GM21423 (cell line): ENCODE results near the gene GOLT1B.
"Not testable (repeated sequence)": the region's sequence is repeated elsewhere in the genome, so short reads cannot be mapped to it uniquely, and the experiment has no call there.

Experiments used
- ATAC-seq: cut with Tn5 transposase; IDR thresholded peaks from one replicate; pipeline ENCODE4 v1.9.1; 2021; ENCODE audit warnings: mild to moderate bottlenecking, moderate library complexity; ENCODE audit not compliant: unreplicated experiment

The GOLT1B gene, protein sequence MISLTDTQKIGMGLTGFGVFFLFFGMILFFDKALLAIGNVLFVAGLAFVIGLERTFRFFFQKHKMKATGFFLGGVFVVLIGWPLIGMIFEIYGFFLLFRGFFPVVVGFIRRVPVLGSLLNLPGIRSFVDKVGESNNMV

DNA sequence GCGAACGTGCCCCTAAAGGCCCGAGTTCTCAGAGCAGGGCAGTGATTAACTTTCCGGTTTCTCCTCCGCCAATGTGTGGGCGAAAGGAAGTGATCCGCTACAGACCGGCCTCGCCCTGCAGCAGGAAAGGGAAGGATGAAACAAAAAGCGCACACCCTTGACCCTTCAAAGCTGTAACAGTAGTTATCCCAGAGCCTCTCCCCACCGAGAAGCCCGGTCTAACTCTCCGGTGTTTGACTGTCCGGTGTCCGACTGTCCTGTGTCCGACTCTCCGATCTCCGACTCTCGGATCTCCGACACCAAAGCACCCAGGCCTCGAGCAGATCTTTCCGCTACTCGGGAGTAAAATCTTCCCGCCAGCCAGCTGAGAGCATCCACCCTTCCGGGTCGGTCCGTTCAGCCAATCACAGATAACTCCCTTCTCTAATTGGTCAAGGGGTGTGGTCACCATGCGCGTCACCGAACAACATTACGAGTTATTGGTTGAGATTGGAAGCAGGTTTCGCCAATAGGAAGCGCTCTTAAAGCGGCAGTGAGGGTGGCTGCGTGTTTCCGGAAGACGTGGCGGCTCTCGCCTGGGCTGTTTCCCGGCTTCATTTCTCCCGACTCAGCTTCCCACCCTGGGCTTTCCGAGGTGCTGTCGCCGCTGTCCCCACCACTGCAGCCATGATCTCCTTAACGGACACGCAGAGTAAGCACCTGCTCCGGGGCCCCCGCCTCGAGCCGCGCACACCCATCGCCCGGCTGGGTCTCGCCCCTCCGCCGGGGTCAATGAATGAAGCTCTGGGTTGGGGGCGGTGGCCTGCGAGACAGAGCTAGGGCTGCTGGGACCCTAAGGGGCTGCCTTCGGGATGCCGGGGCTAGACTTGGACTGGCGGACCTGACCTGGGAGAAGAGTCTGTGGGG lies at the start of gene GOLT1B, which contains the start of gene RECQL:
GOLT1B (plus strand) TSS at position 532 of the 906 bp plus-strand sequence; CDS start at position 667, 135 bp downstream.
RECQL (minus strand) TSS at position 378 of the 906 bp plus-strand sequence. CDS start 2,065 bp downstream, outside the sequence.
- peak; percentile 98 for ATAC-seq

DNA sequence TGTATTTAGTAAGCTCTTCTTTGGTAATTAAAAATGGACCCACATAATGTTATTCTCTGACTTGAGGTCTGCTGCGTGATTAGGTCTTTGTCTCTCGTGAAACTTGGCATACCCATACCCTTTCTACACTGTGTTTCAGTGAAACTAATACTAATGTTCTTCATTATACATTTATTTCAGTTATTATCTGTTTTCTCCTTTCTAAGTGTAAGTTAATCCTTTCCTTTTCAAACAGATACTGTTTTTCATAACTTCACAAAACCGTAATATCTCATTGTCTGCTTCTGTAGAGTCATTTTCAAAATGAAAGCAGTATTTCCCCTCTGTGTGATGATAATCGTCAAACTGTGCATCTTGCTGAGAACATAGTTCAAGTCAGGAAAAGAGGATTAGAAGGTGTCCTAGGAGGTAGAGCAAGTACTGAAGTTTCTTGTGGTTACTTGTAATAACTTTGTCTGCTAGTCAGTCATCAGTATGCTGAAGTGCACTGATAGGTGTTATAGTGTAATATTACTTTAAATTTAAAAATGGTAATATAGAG lies 48.2 kb upstream of the GOLT1B start:
- no peak for ATAC-seq

DNA sequence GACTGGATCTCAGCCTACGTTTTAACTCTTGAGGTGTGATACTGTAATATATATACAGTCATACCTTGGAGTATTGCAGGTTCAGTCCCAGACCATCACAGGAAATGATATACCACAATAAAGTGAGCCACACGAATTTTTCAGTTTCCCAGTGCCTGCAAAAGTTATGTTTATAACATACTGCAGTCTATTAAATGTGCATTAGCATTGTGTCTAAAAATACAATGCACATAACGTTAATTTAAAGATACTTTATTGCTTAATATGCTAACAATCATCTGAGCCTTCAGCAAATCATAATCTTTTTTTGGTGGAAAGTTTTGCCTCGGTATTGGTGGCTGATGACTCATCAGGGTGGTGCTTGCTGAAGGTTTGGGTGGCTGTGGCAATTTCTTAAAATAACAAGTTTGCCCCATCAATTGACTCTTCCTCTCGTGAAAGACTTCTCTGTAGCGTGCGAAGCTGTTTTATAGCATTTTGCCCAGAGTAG lies 45.3 kb upstream of the GOLT1B start:
- no peak for ATAC-seq

DNA sequence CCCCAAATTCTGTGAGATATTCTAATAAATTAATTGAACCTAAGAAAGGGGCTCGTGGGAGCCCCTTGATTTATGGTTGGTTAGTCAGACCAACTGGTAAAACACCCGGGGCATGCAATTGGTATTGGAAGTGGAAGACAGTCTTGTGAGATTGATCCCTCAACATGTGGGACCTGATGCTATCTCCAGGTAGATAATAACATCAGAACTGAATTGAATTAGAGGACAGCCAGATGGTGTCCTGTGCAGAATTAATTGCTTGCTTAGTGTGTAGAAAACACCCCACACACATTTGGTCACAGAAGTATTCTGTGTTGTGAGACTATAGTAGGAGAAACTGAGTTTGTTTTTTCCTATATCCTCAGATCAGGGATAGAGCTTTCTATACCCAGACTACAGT lies 42.1 kb upstream of the GOLT1B start:
- no peak for ATAC-seq

DNA sequence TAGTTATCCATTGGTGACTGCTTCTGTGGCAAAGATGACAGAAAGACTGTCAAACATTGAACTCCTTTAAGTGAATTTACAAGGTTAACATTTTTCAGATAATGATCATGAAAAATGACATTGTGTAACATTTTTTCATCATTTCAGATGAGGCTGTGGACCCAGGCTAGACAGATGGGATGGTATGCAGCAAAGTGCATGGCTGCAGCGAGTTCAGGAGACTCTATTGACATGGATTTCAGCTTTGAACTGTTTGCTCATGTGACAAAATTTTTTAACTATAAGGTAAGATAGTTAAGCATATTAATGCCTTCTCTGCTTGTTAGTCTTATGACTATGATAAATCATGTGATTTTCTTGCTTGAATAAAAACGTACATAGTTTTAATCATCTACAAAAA lies 34.3 kb upstream of the GOLT1B start:
- not testable (repeated sequence) for ATAC-seq

DNA sequence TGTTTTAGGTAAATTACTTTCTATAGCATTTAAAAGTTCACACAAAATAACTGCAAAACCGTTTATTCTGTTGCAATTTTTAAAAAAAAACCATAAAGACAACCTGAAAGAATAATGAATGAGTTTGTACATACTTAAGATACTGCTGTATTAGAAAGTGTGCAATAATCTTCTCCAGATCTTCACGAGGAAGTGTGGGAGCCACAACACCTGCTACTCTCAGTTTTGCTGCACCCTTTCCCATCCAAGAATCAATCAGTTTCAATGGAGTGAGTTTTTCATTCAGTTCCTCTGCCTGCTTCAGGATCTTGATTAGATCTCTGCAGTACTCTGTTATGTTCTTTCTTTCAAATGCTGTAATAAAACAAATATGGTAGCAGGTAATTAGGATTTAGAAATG lies 30.3 kb upstream of the GOLT1B start:
- no peak for ATAC-seq

DNA sequence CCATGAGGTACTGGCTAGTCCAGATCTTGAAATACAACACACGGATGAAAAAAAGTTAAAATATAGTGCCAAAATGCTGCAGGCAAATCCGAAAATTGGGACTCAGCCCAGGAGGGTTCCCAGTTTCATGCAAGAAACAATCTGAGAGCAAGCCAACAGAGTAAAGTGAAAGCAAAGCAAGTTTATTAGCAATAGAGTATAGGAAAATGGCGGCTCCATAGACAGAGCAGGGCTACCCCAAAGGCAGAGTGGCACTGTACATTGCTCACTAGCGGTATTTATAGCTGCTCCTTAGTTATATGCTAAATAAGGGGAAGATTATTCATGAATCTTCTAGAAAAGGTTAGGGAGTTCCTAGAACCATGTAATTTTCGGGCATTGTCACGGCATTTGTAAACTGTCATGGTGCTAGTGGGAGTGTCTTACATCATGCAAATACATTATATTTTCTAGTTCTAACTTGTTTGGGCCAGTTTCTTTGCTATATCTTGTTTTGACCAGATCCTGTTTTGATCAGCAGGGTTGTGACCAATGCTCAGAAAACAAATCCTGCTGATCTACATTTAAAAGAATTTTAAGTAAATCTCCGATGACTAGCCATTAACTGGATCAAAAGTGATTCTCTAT lies 29.3 kb upstream of the GOLT1B start:
- no peak for ATAC-seq

DNA sequence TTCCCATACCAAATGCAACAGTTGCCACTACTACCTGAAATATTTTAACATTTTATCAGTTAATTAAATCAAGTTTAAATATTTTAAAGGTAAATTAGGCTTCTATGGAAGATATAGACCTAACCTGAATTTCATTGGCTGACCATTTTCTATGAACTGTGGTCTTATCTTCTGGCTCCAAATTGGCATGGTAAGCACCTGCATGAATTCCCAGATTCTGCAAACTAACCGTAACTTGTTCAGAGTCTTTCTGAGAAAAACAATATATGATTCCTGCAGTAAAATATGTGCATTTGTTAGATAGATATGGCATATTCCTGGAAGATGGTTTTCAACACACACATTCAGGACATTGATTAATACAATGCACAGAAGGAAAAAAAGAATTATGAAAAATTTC lies 26.0 kb upstream of the GOLT1B start:
- ATAC-seq, result no peak

DNA sequence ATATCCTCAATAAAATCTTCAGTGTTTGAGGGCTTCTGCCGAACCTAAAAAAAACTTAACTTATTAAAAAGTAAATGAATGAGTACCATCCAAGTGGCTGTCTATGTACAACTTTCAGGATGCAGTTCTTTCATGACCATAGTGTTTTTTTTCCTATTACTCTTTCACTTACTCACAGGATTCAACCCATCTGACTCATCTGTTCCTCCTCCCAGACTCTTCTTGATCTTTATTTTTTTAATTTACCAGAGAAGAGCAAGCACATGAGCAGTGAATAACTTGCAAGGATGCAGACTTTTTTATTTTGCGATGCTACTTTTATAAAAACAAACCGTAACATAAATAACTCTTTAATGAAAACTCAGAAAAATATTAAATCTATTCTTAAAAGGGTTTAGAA lies 24.6 kb upstream of the GOLT1B start:
- ATAC-seq, result no peak

DNA sequence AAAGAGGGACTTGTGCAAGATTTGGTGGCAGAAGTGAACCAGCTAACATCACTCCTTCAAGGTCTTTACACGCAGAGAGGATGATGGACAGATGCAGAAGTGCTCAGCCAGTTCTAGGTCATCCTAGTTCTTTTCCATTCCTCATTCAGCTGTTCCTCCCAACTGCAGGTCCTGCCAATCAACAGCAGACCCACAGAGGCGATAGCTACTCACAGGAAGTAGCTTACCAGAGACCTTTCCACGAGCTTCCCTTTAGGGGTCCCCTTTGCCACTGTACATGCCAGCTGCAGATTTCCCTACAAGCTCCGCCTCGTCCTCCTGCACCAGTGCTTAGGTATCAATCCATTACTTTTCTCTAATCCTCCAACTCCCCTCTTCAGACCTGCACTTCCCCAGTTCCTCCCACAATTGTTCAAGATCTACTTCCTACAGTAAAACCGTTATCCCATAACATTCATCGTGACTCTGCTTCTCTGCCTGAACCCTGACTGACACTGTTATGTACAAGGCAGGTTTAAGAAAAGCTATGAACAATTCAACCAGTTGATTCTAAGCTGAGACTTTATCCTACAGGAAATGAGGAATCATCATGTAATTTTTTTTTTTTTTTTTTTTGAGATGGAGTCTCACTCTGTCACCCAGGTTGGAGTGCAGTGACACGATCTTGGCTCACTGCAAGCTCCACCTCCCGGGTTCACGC lies 22.7 kb upstream of the GOLT1B start:
- no peak for ATAC-seq

DNA sequence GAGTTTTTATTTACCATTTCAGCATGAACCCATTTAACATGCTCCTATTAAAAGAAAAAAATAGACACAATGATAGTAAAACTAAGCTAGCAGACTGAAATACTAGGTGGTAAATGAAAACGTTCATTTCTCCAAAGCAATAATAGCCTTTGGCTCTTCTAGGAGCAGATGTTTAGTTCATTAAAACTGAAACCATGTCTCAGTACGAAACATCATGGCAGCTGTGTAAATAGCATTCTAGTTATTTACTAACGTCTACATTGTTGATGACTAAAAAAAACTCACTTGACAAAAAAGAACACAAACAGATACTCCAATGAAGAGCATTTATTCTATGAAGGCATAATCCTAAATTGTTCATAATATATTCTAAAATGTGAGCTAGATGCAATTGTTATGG lies 18.1 kb upstream of the GOLT1B start:
- no peak for ATAC-seq

DNA sequence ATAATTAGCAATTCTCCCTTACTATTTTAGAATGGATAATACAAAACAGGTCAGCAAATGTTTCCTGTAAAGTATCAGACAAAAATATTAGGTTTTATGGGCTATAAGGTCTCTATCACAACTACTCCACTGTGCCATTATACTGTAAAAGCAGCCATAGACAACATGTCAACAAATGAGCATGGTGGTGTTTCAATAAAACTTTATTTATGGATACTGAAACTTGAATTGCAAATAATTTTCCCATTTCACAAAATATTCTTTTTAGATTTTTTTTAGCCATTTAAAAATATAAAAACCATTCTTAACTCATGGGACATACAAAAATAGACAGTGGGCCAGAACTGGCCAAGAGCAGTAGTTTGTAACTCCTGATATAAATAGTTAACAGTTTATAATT lies 15.6 kb upstream of the GOLT1B start:
- no peak for ATAC-seq

DNA sequence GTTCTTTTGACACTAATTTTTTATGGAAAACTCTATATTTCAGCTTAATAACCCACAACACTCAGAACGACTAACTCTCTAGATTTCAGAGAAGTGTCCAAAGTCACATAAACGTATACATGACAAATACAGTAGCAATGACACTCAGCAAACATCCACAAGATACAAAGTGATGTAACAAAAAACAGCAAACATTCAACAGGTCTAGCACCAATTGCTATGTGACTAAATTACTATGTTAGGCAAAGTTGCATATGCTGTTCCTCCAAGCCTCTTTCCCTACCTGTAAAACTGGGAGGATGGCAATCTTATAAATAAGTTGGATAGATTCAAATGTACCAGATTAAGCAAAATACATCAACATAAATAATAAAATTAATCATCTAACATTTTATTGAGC lies 1.8 kb upstream of the GOLT1B start:
- no peak for ATAC-seq

DNA sequence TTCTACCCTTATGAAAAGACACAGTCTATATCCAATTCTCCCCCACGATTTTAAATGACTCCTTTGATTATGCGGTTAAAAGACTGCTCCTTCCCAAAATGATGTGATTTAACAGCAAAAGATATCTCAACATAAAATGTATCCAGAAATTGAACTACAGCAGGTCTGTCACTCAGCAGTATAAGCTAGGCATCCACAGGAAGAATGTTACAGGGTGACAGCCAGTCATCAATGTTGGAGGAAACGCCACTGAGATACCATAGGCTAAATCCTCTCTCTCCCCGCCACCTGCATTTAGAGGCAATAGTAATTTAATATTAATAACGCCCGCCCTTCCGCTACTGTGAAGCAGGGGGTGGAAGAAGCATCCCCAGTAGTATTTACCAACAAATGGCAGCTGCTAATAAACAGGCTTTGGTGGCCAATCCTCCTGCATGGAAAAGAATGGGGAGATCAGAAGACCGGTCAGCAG lies 767 bp upstream of the GOLT1B start:
- peak; percentile 0 for ATAC-seq

DNA sequence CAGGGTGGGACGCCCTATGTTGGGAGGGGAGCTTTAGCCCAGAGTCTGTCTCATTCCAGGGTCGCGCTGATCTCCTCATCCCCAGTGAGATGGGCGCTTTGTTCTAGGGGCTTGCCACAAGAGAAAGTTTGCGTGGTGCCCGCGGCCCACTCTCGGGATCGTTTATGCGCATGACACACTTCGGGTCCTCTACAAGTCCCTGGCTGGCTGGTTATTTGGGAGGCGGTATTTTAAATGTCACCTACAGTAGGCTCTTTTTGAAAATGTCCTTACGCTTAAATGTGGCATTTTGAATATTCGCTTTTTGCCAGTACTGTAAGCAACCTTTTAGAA lies 541 bp downstream of the GOLT1B start:
- ATAC-seq, result no peak

DNA sequence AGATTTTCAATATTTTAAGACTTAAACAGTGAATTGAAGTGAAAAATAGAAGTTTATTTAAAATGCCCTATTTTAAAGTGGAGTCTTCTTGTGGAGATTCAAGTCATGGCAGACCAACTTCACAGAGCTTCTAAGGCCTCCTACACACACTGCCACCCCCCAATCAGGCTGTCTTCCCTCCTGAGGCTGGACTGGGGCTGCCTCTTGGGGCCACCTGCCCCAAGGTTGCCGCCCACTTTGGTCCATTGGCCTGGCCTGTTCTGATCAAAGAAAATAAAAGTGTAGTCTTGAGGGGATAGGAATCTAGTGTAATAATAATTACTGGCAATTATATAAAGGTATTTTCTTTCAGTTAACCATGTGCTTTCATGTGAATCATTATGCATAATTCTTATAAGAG lies 1.3 kb downstream of the GOLT1B start:
- ATAC-seq, result no peak

DNA sequence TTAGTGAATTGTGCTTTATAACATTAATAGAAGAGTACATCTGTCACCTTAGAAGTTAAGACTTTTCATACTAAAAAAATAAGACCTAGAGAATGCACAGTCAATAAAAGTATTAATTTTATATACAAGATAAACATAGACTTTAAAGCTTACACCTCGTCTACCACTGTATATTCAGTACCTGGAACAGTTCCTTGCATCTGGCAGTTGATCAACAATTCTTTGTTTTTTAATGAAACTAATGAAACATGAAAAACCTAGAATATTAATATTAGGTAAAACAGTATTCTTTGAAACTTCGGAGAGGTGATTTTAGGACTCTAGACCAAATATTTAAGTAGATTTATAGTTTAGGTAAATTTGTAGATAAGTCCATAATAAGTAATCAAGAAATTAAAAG lies 4.3 kb downstream of the GOLT1B start:
- no peak for ATAC-seq

DNA sequence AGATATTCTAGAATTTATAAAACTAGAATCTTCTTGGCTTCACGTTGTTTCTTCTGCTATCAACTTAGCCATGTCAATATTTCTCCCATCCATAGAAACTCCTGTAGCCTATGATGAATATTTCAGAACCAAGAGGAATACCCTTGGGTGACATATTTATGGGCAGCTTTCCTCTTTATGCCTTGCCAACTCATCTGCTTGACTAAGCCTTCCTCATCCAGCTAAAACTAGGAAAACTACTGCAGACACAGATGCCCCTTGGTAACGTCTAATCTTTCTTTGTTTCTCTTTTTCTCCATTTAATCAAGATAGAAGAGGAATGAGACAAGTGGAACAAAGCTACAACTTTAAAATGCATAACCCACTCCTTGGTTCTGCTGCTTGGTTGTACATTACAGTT lies 6.3 kb downstream of the GOLT1B start:
- ATAC-seq, result no peak

DNA sequence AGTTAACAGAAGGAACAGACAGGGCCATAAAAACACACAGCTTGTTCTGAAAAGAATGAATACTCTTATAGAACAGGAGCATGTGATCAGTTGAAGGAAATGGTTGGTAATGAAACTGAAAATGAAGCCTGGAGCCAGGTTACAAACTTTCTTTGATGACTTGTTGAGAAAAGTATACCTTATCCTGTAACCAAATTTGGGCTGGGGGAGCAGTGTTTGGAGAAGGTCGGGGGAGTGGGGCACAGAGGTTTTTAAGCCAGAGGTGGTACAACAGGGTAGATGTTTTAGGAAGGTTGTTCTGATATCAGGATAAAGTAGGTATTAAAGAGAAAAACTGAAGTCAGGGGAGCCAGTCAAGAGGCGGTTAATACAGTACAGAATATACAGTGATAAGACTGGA lies 8.2 kb downstream of the GOLT1B start:
- ATAC-seq, result peak; percentile 98

DNA sequence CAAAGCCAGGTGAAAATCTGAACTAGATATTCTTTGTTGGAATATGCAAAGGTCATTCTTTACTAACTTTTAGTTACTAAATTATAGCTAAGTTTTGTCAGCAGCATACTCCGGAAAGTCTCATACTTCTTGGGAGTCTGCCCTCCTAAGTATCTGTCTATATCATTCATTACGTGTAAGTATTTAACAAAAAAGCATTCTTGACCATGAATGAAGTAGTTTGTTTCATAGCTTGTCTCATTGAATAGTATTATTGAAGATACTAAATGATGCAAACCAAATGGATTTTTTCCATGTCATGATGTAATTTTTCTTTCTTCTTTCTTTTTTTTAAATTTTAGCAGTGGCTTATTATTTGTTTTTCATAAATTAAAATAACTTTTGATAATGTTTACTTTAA lies 14.7 kb downstream of the GOLT1B start:
- ATAC-seq, result no peak

DNA sequence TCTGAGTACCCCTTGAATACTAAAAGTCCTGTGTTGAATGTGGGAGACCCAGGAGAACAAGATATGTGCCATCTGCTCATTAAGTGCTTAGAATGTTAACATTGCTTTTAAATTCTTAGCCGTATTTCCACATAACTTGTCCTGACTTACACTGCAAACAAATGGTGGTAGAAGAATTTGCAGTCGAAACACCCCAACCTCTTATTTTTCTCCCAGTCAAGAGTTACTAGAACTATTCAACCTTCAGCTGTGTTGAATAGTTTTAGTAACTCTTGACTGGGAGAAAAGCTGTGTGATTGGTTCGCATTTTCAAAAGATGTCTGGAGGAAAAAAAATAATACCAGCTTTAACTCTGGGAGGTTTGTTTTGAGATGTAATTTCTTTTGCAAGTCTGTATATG lies 16.9 kb downstream of the GOLT1B start:
- no peak for ATAC-seq
